Hematopoietic multipotent progenitor cell treated with erythropoietin and hydrocortisone succinate and interleukin-3 and kit ligand, for 6 days (in vitro differentiated cells): ENCODE measurements around the gene TIMM23.
"Not testable (repeated sequence)": the region's sequence is repeated elsewhere in the genome, so short reads cannot be mapped to it uniquely, and the experiment has no call there.

Source experiments
- DNase-seq: peaks from one replicate; pipeline ENCODE4 v3.0.0-alpha.2; 2015

TIMM23 gene

DNA sequence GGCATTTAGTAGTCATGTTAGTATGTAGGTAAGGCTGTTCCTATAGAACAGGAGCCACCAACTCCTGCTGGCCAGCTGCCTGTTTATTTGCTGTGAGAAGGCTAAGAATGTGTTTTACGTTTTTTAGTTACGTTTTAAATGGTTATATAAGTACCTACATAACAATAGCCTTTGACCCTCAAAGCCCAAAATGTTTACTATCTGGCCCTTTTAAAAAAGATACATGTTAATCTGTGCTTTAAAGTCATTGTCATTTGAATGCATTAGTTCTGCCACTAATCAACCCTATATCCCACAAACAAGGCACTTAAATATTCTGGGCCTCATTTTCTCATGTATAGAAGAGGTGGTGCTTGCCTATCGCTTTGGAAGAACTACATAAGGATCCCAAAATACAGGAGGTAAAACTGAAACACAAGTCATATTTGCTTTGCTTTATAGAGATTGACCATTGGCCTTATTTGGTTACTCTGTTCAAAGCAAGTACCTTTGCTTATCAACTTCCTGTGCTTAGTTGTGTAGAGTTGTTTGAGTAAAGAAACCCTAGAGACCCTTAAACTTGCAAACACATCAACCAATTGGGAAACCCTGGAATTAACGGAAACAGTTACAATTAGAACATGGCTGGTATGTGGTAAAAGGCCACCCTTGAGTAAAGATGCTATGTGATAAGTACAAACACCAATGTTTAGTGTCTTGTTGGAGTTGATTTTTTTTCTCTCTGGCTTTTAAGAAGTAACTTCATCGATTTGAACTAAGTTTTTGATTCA is 25.9 kb downstream of the TIMM23 start:
- no peak for DNase-seq

DNA sequence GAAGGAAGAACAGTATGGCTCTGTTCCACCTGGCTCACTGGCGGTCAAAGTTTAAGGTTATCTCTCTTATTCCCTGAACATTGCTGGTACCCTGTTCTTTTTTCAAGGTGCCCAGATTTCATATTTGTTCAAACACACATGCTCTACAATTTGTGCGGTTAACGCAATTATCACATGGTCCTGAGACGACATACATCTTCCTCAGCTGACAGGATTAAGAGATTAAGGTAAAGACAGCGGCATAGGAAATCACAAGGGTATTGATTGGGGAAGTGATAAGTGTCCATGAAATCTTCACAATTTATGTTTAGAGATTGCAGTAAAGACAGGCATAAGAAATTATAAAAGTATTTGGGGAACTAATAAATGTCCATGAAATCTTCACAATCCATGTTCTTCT is 27.7 kb downstream of the TIMM23 start:
- not testable (repeated sequence) for DNase-seq

DNA sequence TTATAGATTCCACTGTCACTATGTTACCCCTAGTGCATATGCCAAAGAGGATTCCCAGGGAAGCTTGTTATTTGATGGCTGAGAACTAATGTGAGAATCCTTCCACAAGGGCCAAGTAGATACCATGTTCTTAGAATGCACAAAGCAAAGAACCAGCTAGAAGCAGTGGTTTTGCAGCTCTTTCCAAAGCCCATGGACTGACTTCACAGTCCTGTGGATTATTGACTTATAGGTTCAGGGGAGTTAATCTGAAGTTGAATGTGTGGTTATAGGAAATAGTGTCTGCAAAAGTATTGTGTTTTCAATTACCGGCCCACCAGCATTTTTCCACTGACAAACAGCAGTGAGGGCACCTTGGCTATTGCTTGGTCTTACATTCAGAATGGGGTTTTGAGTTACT is 28.2 kb downstream of the TIMM23 start:
- DNase-seq, result no peak

DNA sequence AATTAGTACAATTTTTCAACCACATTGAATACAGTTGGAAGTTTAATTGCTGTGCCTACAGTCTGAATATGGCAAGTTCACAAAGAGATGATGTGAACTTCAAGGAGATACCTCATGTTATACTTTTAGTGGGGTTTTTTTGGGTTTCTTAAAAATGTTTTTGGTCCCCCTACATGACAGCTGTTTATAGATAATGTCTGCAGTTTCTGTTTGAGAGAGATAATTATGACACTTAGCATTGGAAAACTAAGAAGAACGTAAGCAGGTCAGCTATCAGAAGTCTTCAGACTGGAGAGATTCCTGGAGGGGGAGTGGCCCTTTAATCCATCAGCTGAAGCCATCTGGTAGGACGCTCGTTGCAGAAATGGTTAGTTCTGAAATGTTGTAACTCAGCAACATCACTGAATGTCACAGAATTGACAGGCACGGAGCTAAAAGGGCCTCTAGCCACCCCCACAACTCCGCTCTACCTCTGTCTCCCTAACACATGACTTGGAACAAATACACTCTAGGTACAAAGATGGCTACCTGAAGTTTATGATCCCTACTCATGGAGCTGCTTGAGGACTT is 29.0 kb downstream of the TIMM23 start:
- peak; percentile 97 for DNase-seq

DNA sequence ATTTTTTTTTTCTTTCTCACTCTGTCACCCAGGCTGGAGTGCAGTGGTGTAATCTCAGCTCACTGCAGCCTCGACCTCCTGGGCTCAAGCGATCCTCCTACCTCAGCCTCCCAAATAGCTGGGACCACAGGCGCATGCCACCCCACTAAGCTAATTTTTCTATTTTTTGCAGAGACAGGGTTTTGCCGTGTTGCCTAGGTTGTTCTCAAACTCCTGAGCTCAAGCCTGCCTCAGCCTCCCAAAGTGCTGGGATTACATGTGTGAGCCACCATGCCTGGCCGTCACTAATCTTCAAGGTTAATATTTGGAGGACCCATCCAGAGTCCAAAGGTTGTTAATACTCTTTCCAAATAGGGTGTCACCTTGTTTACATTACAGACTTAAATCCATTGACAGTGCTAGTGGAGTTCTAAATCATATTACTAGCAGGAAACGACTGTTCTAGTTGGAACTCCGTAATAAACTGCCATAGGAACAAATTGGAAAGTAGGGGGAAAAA is 29.9 kb downstream of the TIMM23 start:
- DNase-seq, result not testable (repeated sequence)

DNA sequence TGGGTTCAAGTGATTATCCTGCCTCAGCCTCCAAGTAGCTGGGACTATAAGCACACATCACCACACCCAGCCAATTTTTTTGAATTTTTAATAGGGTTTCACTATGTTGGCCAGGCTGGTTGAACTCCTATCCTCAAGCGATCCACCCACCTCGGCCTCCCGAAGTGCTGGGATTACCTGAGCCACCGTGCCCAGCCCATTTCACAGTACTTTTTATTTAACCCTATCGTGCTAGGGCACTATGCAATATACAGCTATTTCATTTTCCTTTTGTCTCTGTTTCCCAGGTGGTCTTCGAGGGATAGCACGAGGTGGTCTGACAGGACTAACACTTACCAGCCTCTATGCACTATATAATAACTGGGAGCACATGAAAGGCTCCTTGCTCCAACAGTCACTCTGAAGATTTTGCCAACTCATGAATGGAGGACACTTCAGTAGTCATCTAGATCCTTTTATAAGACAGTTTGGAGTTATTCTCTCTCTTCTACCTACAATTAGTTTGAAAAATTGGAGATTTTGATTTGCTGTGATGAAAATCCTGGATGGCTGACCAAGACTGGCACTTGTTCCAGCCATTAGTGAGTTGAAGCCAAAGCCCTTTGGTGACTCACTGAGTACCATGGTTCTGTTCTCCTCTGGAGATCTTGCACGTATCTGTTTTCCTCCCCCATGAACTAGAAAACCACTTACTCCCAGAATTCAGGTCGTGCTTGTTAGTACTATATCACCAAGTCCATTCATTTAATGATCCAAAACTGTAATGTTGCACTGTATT is 30.8 kb downstream of the TIMM23 start:
- no peak for DNase-seq

DNA sequence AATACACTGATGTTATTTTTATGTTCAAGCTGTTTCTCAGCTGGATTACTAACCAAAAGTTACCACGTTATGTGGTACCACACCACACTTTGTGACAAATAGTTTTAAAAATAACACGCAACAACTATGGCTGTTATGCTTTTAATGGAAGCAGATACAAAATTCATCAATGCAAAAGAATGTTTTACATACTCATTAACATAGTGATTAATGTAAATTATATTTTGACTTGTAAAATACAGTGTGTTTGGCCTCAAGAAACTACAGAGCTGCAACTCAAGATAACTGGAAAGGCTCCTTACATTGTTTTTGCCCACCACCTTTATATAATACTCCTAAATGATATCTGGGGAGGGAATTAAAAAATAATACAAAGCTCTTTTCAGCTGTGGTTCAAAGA is 32.7 kb downstream of the TIMM23 start:
- no peak for DNase-seq

DNA sequence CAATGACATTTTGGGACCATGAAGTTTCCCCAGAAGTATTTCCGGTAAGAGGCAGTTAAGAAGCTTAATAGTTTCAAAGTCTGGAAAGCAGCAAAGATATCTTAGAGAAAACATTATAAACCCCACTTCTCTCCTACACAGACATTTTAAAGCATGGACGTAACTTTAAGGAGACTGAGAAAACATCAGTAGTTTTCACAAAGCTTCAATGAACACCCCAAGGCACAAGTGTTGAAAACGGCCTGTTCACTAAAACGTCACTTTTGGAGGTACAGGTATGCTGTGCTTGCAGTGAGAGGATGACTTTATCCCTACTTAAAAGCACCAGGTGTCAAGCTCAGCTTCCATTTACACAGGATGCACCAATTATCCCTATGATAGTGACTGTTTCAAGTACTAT is 33.1 kb downstream of the TIMM23 start:
- no peak for DNase-seq

DNA sequence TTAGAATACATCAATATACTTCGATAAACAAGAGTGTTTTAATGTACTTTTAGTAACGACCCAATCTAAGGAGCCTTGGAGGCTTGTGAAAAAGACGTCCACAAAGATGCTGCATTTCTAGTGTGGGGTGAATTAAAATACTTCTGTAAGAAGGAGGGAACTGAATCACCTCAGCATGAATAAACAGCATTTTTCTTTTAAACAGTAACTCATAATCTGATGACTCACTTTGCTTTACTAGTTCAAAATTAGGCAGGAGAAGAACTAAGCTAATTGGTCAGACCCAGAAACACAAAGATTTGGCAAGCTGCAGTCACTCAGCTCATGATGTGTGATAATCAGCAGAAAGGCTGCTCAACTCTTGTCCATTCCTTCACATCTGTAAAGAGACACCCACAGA is 33.9 kb downstream of the TIMM23 start:
- DNase-seq, result no peak

DNA sequence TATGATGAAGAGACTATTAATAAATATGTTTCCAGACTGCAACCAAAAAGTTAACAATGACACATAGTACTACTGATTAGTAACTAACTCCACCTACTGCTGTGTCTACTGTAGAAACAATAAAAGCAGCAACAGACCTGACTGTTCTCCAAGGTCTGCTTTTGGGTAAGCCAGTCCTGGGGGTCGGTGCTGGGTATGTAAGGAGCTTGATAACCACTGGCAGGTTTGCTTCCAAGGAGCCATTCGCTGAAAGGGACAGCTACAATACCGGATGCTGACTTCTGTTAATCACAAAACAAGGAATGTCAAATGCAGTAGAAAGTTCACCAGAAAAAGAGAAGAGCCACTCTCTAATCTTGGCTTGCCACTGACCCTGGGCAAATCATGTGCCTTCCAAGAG is 40.5 kb downstream of the TIMM23 start:
- no peak for DNase-seq

DNA sequence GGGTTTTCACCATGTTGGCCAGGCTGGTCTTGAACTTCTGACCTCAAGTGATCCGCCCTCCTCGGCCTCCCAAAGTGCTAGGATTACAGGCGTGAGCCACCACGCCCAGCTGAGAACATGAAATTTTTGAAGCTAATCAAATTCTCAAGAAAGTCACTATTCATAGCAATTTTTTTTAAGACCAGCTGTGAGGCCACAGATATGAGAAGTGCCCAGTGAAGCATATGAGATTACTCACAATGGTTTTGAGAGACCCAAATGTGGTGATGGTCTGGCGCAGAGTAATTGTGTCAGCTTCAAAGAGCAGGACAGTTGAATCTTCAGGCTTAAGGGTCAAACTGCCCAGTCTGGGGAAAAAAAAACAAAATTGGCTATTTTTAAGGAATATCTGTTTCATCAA is 41.9 kb downstream of the TIMM23 start:
- DNase-seq, result peak; percentile 37

DNA sequence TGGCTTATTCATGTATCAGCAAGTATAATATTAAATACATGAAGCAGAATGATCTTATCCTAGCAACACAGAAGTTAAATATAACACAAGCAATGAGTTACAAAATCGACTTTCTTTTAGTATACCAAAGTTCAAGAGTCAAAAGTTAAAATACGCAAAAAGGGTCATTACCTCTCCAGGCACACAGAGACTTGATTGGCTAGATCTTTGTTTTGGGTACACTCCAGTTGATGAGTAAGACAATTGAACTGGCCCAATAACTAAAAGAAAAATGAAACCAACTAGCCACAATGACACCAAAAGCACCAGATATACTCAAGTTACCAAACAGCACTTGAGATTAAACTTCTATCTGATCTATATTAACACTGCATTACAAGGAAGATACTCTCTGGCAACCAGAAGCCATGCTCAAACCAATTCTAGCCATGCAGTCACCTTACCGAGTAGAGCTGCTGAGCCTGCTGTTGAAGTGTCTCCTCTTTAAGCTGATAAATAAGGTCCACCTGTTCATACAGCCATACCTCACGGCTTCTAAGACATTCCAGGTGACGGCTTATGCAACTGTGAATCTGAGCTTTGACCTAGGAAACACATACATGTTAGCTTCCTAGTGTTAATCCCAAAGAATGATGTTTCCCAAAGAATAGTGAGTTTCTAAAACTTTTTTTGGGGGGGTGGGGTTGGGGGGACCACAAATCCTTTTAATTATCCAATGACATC is 42.6 kb downstream of the TIMM23 start:
- DNase-seq, result no peak

DNA sequence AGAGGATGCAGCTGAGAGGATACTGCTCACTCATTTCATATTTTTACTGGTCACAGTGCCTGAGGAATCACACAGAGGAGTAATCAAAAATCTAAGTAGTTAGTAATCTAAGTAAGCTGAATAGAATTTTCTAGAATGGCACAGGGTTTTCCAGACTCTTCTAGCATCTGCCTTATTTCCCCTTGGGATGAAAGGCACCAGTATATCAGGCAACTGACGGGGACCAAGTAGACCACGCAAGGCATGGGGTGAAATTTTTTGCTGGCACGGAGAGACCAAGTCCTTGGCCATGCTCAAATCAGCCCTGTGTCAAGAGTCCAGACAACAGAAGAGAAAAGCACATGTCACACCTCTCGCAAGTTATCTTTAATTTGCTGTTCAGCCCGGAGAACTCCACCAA is 43.9 kb downstream of the TIMM23 start:
- no peak for DNase-seq

DNA sequence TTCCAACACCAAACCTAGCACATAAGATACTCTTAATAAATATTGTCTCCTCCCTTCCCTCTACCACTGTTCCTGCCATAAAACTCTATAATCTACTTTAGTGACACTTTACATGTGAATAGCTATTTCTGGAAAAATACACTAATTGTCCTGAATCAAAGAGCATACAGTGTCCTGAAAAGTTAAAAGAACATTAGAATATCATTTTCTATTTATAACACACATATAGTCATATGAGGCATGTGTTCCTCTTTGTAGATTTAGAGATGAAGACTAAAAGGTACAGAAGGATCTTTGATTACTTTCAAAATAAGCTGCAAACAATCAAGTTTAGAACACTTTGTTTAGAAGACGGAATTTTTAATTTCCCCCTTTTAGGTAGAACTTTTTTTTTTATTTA is 44.5 kb downstream of the TIMM23 start:
- DNase-seq, result no peak

DNA sequence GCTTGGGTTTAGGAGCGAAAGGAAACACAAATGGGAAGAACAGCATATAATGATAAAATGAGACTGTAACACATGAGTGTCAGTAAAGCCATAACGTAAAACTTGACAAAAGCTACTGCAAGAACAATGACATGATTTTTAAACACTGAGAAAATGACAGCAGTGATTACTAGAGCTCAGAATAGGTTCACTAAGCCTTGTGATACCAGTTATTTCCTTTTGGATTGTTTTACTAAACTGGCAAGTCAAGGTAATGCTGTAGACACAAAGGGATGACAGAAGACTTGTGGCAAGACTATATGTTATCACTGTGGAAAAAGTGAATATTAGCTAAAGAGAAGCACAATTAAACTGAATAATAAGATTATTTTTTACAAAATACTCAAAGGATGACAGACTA is 45.4 kb downstream of the TIMM23 start:
- no peak for DNase-seq

DNA sequence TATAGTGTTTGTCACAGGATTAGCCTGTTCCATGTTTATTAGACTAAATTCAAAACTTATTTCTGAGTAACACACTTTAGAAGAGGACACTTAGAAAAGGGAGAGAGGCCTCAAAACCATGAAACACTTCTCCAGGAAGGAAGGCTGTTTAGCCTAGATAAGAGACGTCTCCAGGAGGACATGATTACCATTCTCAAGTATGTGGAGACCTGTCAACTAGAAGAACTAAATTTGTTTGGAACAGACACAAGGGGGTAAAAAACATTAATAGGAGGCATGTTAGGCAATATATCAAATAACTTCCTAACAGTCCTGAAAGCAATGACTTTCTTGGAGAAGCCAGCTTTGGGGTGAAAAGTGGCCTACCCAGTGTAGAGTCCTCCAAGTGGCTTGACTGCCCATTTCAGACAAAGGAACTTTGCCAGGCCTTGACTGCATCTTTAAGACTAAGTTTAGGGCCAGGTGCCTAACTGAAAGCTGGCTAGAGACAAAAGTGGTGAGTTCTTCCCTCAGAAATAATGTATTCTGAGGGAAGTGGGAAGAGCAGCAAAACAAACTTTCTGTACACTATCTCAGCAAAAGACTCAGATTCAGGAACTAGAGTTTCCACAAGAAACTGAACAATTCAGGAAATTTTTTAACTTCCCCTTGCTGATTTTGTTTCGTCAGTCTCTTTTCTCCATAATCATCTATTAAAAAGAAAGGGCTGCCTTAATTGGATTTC is 46.3 kb downstream of the TIMM23 start:
- DNase-seq, result peak; percentile 85

DNA sequence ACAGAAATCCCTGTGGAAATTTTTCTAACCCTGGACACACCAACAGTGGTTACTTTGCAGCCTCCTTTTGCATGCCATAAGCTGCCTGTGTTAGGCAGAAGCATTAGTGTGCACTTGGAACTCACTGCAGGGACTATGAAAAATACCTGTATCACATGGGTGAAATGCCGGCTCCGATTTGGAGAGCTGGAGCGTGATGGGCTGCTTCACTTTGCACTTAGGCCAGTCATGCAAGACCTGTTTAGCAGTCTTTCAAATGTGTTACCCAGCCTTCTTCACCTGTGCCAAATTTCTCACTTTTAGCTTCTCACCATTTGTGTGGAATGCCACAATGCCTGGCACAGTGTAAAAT is 46.9 kb downstream of the TIMM23 start:
- DNase-seq, result no peak

DNA sequence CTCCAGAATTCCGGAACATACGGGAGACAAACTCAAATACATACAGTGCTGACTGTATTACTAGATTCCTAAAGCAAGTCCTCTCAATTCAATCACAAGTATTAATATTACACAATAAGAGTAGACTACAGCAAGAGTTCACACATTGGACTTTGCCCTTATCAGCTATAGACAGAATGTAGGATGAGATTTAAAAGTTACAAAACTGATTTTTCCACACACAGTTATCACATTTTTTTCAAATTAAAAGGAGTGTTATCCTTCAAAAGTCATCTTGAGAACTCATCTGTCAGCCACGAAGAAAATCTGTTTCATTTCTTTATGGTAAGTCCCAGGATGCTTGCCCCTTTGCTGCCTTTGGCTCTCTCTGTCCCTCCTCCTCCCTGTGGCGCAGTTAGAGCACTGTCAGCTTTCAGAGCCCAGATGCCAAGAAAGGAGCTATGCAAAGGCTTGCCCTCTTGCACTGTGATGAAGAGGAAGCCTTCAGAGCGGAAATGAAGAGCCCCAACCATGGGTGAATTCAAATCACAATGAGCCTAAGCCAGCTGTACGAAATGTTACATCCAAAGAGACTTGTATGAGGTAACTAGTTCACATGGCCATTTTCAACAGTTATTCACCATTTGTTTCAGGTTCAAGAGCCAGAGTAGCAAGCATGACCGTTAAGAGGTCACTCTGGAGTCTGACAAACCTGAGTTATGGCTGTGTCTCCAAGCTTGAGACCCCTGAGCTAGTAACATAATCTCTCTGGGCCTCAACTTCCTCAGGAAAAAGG is 47.5 kb downstream of the TIMM23 start:
- DNase-seq, result peak; percentile 63

DNA sequence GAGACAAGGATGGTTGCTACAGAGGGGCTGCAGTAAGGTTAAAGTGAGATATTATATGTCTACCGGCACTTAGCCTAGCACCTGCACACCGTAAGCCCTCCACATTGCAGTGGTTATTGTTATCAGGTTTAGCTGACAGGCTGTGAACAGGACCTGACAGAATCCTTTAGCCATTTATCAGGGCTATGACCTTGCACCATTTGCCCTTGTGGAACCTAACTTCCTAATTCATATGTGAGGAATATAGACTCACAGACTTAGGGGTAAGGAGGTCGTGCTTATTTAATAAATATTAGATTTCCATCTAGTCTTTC is 48.0 kb downstream of the TIMM23 start:
- DNase-seq, result no peak

DNA sequence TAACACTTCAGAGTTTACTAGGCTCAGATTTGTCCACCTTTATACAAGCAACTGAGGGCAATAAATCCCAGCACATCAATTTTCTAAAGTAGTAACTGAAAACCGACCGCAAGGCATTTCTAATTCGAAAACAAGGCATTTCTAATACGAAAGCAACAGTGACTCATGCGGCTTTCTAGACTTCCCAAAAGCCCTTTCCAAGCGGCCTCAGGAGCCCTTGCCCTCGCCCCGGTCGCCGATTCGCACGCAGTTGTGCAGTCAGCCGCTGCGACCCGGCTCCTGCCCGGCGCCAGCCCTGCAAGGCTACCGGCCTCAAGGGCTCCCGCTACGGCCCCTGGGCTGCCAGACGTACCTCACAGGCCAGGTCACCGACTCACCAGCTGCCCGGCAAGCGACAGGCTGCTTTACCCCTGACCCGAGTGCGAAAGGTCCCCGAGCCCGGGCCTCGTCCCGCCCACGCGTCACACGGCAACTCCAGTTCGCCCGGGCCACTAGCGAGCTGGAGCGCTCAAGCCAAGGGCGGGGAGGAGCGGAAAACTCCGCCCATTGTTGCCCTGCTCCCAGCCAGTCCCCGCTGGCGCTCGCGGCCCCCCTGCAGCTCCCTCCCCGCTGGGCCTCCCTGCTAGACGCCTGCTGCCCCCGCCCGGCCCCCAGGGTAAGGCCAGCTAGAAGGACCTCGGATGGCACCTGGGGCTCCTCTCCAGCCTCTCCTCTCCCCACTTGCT is 50.9 kb downstream of the TIMM23 start:
- peak; percentile 96 for DNase-seq

DNA sequence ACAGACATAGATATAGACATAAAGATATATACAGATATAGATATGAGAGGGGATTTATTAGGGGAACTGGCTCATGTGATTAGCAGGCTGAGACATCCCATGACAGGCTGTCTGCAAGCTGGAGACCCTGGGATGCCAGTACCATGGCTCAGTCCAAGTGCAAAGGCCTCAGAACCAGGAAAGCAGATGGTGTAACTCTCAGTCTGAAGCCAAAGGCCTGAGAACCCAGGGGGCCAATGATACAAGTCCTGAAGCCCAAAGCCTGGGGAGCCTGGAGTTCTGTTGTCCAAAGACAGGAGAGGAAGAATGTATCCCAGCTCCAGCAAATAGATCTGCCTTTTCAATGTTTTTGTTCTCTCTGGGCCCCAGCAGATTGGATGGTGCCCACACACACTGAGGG is 52.7 kb downstream of the TIMM23 start:
- DNase-seq, result no peak
